NCI-H748 (cell line): Measurements from ENCODE around the gene UBIAD1.

ENCODE experiments used
- DNase-seq: peaks from one replicate; lab custom pipeline; 2025; ENCODE audit not compliant: unreplicated experiment; lab: John Stamatoyannopoulos, UW

UBIAD1 gene

DNA sequence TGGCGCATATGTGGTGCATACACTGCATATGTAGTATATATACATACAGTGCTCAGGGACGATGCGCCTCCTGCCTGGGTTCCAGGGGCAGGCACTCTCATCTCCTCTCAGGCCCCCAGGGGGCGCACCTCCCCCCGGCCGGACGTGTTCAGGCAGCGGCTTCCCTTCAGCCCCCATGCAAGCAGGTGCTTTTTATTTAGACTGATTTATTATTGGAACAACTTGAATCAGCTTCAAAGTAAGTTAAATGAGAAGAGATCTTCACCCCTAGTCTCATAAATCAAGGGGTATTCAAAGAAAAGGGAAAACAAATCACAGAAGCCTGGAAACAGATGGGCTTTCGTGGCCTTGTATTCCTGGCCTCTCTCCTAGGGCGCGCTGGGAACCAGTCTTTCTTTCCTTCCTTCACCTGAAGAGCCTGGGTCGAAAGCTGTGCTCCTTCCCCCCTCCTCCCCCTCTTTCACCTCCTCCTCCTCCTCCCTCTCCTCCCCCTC lies 64.6 kb downstream of the UBIAD1 start:
- DNase-seq, result peak; percentile 50
